Upper lobe of left lung (tissue), 6 donors: ENCODE data around the gene OPRPN. TPM values are rescaled to one million over a fixed set of nuclear protein-coding genes. Genes with fewer than 3 reads are reported as not detected.

Experiments used
- ATAC-seq, 2 donors: fragments of 200-7000 bp; cut with Tn5 transposase; one replicate each; pipeline ENCODE4 v1.9.1; 2022; ENCODE audit warnings: mild to moderate bottlenecking in 2 of 2, moderate library complexity in 2 of 2; ENCODE audit not compliant: low FRiP score in 2 of 2
- DNase-seq, 2 donors: peaks; one replicate each; pipeline ENCODE4 v3.0.0-alpha.2; 2019 to 2020
- H3K27ac ChIP-seq, 4 donors: fragments of 200-600 bp; sonication (generic); one replicate each; pipeline ENCODE4 v1.5.1; 2016 to 2019
- H3K27me3 ChIP-seq, 4 donors: fragments of 200-600 bp; sonication (generic); one replicate each; pipeline ENCODE4 v1.5.1; 2017 to 2019
- H3K36me3 ChIP-seq, 4 donors: fragments of 200-600 bp; sonication (generic); one replicate each; pipeline ENCODE4 v1.5.1; 2016 to 2019
- H3K4me1 ChIP-seq, 4 donors: fragments of 200-600 bp; sonication (generic); one replicate each; pipeline ENCODE4 v1.5.1; 2018 to 2019
- H3K4me3 ChIP-seq, 4 donors: fragments of 200-600 bp; sonication (generic); one replicate each; pipeline ENCODE4 v1.5.1; 2017 to 2019; ENCODE audit warnings: mild to moderate bottlenecking in 2 of 4, moderate library complexity in 1 of 4
- H3K9me3 ChIP-seq, 4 donors: fragments of 200-600 bp; sonication (generic); one replicate each; pipeline ENCODE4 v1.5.1; 2018 to 2019
- EP300 ChIP-seq, 4 donors: sonication (generic); formaldehyde crosslinking; IDR thresholded peaks; one replicate each; pipeline ENCODE4 v1.5.1; 2017; ENCODE audit warnings: antibody characterized with exemption in 4 of 4, control low read depth in 2 of 4
- POLR2A ChIP-seq, 4 donors: fragments of 450-650 bp; IDR thresholded peaks; one replicate each; pipeline ENCODE4 v1.5.1; 2016 to 2017; ENCODE audit warnings: antibody characterized with exemption in 4 of 4, mild to moderate bottlenecking in 2 of 4
- POLR2AphosphoS5 ChIP-seq, 2 donors: sonication (generic); formaldehyde crosslinking; IDR thresholded peaks; one replicate each; pipeline ENCODE4 v1.5.1; 2017; ENCODE audit warnings: antibody characterized with exemption in 2 of 2
- WGBS, 2 donors: methylation state at CpG; one replicate each; pipeline ENCODE4 v1.1.5; 2017 to 2018; 5-methylcytosine and 5-hydroxymethylcytosine counted together
- total RNA-seq, 6 donors: library from RNA; depleted of rRNA in 4 of 6; stranded (reverse); fragments of >200 nt in 4 of 6; gene quantifications; one replicate each; pipeline versions ENCODE4 v1.1.0 to v1.2.1, GENCODE V29; 2016 to 2021
- TF ChIP-seq, protein P1 (sequence below), 6 experiments: fragments of 450-650 bp in 4 of 6; fragments of 200-600 bp in 2 of 6; sonication (generic) in 2 of 6; IDR thresholded peaks; one replicate each; pipeline ENCODE4 v1.5.1; 2016 to 2019; ENCODE audit warnings: antibody characterized with exemption in 6 of 6
- donor health status: DM: no; HTN: no; CAD: no; lungs with moderate emphysema.
- donor health status: DM: no; HTN: yes; CAD: no; lungs with severe emphysema.

OPRPN gene
- total RNA-seq, 6 donors from 2014 or later = not detected

DNA sequence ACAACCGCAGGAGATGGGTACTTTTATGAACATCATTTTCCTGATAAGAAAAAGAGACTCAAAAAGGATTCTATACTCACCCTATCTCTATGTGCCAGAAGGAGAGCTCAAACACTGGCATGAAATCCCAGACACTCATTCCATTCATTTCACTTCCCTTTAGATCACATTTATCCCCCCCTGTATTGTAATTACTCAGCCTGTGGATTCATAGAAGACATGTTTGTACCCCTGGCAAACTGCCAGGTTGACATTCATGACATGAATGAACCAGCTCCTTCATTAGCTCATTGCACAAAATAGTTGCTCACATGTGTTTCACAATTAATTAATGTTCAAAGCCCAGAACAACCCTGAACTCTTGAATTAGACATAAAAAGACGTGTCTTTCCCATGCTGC lies 32.3 kb upstream of the OPRPN start:
- ATAC-seq (no peak), DNase-seq (no peak)
- Histone ChIP-seq H3K27ac (no peak overlapping the region), H3K27me3 (no peaks in the 10 kb centered on the region), H3K36me3 (no peaks in the 10 kb centered on the region), H3K4me1 (no peaks in the 10 kb centered on the region), H3K9me3 (no peaks in the 10 kb centered on the region), H3K4me3 (no peak overlapping the region)
- WGBS, 2 donors = 36 to 56% methylated on average over 2 of the region's 2 CpGs
- TF ChIP-seq EP300 (IDR thresholded peaks at IDR 0.05) (no peak), POLR2AphosphoS5 (IDR thresholded peaks at IDR 0.05) (no peak), POLR2A (IDR thresholded peaks at IDR 0.05) (no peak)
- TF ChIP-seq, protein P1, sequence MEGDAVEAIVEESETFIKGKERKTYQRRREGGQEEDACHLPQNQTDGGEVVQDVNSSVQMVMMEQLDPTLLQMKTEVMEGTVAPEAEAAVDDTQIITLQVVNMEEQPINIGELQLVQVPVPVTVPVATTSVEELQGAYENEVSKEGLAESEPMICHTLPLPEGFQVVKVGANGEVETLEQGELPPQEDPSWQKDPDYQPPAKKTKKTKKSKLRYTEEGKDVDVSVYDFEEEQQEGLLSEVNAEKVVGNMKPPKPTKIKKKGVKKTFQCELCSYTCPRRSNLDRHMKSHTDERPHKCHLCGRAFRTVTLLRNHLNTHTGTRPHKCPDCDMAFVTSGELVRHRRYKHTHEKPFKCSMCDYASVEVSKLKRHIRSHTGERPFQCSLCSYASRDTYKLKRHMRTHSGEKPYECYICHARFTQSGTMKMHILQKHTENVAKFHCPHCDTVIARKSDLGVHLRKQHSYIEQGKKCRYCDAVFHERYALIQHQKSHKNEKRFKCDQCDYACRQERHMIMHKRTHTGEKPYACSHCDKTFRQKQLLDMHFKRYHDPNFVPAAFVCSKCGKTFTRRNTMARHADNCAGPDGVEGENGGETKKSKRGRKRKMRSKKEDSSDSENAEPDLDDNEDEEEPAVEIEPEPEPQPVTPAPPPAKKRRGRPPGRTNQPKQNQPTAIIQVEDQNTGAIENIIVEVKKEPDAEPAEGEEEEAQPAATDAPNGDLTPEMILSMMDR (IDR thresholded peaks at IDR 0.05) = no peak

DNA sequence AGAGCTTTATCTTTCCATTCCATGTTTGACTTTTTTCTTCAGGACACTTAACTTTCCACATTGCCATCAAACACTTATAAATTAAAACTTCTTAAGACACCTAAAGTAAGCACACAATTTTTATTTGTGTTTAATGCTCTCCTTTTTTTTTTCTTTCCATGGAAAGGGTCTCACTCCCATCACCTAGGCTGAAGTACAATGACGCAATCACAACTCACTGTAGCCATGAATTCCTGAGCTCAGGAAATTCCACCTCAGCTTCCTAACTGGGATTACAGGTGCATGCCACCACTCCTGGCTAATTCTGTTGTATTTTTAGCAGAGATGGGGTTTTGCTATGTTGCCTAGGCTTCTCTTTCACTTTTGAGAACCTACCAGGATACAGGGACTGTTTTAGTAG lies 29.9 kb upstream of the OPRPN start:
- no peaks in the 10 kb centered on the region for H3K9me3 ChIP-seq
- DNase-seq (no peak), ATAC-seq (no peak)
- TF ChIP-seq, protein P1 (IDR thresholded peaks at IDR 0.05) = no peak
- no peak for TF ChIP-seq EP300 (IDR thresholded peaks at IDR 0.05)
- TF ChIP-seq POLR2A (IDR thresholded peaks at IDR 0.05) = no peak
- TF ChIP-seq POLR2AphosphoS5 (IDR thresholded peaks at IDR 0.05) = no peak
- H3K4me1 ChIP-seq = no peaks in the 10 kb centered on the region
- no peaks in the 10 kb centered on the region for H3K27me3 ChIP-seq
- 84 to 95% methylated on average over 1 of the region's 1 CpG for WGBS, 2 donors
- H3K27ac ChIP-seq = no peak overlapping the region
- H3K36me3 ChIP-seq = no peaks in the 10 kb centered on the region
- H3K4me3 ChIP-seq = no peak overlapping the region

DNA sequence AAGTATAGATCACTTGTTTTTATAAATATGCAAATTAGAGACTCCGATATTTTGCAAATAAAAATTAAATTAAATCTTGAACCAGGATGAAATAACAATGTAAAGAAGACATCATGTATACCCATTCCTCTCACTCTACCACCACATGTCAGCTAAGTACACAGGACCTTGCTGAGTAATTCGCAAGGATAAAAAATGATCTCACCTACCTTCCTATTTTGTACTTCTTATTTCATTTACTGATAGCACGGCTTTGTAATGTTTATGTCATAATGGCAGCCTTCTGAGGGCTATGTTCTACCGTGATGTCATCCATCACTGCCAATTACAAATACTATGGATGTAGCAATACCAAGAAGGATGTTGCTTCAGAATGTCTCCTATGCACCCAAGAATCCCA lies 25.8 kb upstream of the OPRPN start:
- no peaks in the 10 kb centered on the region for H3K36me3 ChIP-seq
- 83 to 92% methylated on average over 4 of the region's 4 CpGs for WGBS, 2 donors
- H3K4me1 ChIP-seq = no peaks in the 10 kb centered on the region
- DNase-seq (no peak), ATAC-seq (no peak)
- no peak for TF ChIP-seq POLR2AphosphoS5 (IDR thresholded peaks at IDR 0.05)
- no peaks in the 10 kb centered on the region for H3K9me3 ChIP-seq
- H3K27me3 ChIP-seq = no peaks in the 10 kb centered on the region
- no peak overlapping the region for H3K27ac ChIP-seq
- H3K4me3 ChIP-seq = no peak overlapping the region

DNA sequence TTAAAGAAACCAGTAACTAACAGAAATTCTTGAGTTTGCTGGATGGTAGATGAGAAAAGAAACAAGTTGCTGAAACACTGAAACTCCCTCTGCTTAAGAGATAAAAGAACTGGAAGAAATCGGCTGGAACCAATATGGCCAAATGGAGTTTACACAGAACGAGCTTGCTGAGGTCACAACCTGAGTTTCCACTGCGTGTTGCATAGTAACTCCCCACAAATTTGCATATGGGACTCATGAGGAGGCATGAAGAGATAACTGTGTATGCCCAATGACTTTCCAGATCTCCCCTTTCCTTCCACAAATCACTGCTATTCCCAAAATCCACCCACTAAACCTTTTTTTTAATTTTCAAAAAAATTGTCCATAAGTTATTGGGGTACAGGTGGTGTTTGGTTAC lies 25.0 kb upstream of the OPRPN start:
- no peaks in the 10 kb centered on the region for H3K36me3 ChIP-seq
- TF ChIP-seq POLR2A (IDR thresholded peaks at IDR 0.05) (no peak), POLR2AphosphoS5 (IDR thresholded peaks at IDR 0.05) (no peak), EP300 (IDR thresholded peaks at IDR 0.05) (no peak)
- TF ChIP-seq, protein P1 (IDR thresholded peaks at IDR 0.05) = no peak
- H3K4me1 ChIP-seq = no peaks in the 10 kb centered on the region
- WGBS, 2 donors = 77 to 84% methylated on average over 3 of the region's 3 CpGs
- H3K27ac ChIP-seq = no peak overlapping the region
- DNase-seq = no peak
- no peak for ATAC-seq
- no peak overlapping the region for H3K4me3 ChIP-seq
- H3K27me3 ChIP-seq = no peaks in the 10 kb centered on the region
- H3K9me3 ChIP-seq = no peaks in the 10 kb centered on the region

DNA sequence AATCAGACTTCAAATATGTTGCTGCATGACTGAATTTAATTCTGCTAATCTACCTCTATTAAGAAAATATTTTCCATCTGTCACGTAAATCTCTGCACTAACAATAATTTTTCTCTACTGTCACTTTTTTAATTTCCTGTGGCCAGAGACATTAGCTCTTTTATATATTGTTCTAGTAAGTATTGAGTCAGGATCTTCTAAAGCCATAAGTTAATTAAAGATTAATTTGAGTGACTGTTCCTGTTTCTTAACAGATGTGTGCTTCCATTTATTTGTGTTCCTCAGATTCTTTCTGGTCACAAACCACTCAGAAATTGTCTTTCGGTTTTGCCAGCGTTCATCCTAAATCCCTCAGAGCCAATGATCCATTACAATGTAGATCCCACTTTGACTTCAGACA lies 17.2 kb upstream of the OPRPN start:
- DNase-seq (no peak), ATAC-seq (no peak)
- TF ChIP-seq POLR2AphosphoS5 (IDR thresholded peaks at IDR 0.05) (no peak), EP300 (IDR thresholded peaks at IDR 0.05) (no peak), POLR2A (IDR thresholded peaks at IDR 0.05) (no peak)
- TF ChIP-seq, protein P1 (IDR thresholded peaks at IDR 0.05) = no peak
- Histone ChIP-seq H3K9me3 (no peaks in the 10 kb centered on the region), H3K36me3 (no peaks in the 10 kb centered on the region), H3K4me1 (no peaks in the 10 kb centered on the region), H3K27ac (no peak overlapping the region), H3K27me3 (no peaks in the 10 kb centered on the region), H3K4me3 (no peak overlapping the region)
- WGBS, 2 donors = 75 to 81% methylated on average over 3 of the region's 3 CpGs
